Activated naive CD4-positive, alpha-beta T cell treated with anti-CD3 and anti-CD28 coated beads, Interleukin-2, amount 50 U/mL, for 72 hours (primary cell): ENCODE data around the gene UNKL. TPM values are rescaled to one million over a fixed set of nuclear protein-coding genes. Genes with fewer than 3 reads are reported as not detected.
A peak's percentile ranks its signal among the peaks of the same experiment; 100 is the strongest.

Experiments used
- ATAC-seq, 2 donors: fragments of 150-1000 bp; cut with Tn5 transposase; 2 replicates each; pipeline ENCODE4 v1.10.0; 2021; ENCODE audit warnings: mild to moderate bottlenecking in 2 of 2, moderate library complexity in 2 of 2
- DNase-seq, 2 donors: peaks; one replicate each; pipeline ENCODE4 v3.0.0; 2021 to 2022; ENCODE audit warnings: low spot score in 2 of 2
- H3K27ac Mint-ChIP-seq, 2 donors: one replicate each; pipeline ENCODE4 v1.8.0; 2022; ENCODE audit warnings: mild to moderate bottlenecking in 2 of 2, mixed read lengths in 2 of 2
- H3K36me3 Mint-ChIP-seq, 2 donors: one replicate each; pipeline ENCODE4 v1.8.0; 2022; ENCODE audit warnings: mixed read lengths in 2 of 2
- H3K9me3 Mint-ChIP-seq, 2 donors: one replicate each; pipeline ENCODE4 v1.8.0; 2022; ENCODE audit warnings: mixed read lengths in 2 of 2
- total RNA-seq, 2 donors: library from RNA; stranded (reverse); gene quantifications; one replicate each; pipeline ENCODE4 v1.2.3, GENCODE V29; 2022

Gene UNKL
- total RNA-seq, 2 donors from 2014 or later = 38.0 to 72.1 TPM

GRCh38 chr16:1436731-1437355 is 22.3 kb upstream of the UNKL start:
- Mint-ChIP-seq H3K9me3 (no peaks in the 10 kb centered on the region), H3K36me3 (no peaks in the 10 kb centered on the region), H3K27ac (no peak overlapping the region)
- DNase-seq (no peak), ATAC-seq (no peak)

- DNase-seq (no peak), ATAC-seq (no peak)
- no peaks in the 10 kb centered on the region for H3K36me3 Mint-ChIP-seq
- H3K27ac Mint-ChIP-seq = no peak overlapping the region
- no peaks in the 10 kb centered on the region for H3K9me3 Mint-ChIP-seq
Observed at GRCh38 chr16:1435921-1436697, 21.6 kb upstream of the UNKL start.

GRCh38 chr16:1434644-1435592 is 20.4 kb upstream of the UNKL start:
- DNase-seq (no peak), ATAC-seq (no peak)
- Mint-ChIP-seq H3K36me3 (no peaks in the 10 kb centered on the region), H3K27ac (no peak overlapping the region), H3K9me3 (no peaks in the 10 kb centered on the region)

GRCh38 chr16:1433756-1434155 is 19.3 kb upstream of the UNKL start:
- ATAC-seq (no peak), DNase-seq (no peak)
- no peaks in the 10 kb centered on the region for H3K9me3 Mint-ChIP-seq
- H3K27ac Mint-ChIP-seq = no peak overlapping the region
- H3K36me3 Mint-ChIP-seq = no peaks in the 10 kb centered on the region

- no peak overlapping the region for H3K27ac Mint-ChIP-seq
- no peak for ATAC-seq
- DNase-seq = no peak
- H3K36me3 Mint-ChIP-seq = no peaks in the 10 kb centered on the region
- H3K9me3 Mint-ChIP-seq = no peaks in the 10 kb centered on the region
Observed at GRCh38 chr16:1433263-1433560, 18.7 kb upstream of the UNKL start.

GRCh38 chr16:1432388-1433262 is 18.1 kb upstream of the UNKL start:
- no peak for DNase-seq
- no peaks in the 10 kb centered on the region for H3K9me3 Mint-ChIP-seq
- H3K27ac Mint-ChIP-seq = no peak overlapping the region

GRCh38 chr16:1431497-1432270 is 17.2 kb upstream of the UNKL start:
- ATAC-seq = no peak
- H3K27ac Mint-ChIP-seq = no peak overlapping the region
- DNase-seq = no peak

More at GRCh38 chr16:1432388-1433262, 18.1 kb upstream of the UNKL start:
- ATAC-seq = peak in 1 of 2 donors; percentile 8
- H3K36me3 Mint-ChIP-seq = no peaks in the 10 kb centered on the region

GRCh38 chr16:1430759-1431496 is 16.4 kb upstream of the UNKL start, which contains the start of gene PERCC1:
Gene PERCC1 (plus strand): TSS chr16:1431078. CDS start chr16:1432594, 1,516 bp downstream.
- Mint-ChIP-seq H3K27ac (peak within 1 kb of the TSS in 1 of 2 donors; percentile 29), H3K36me3 (no peaks in the 10 kb centered on the region), H3K9me3 (no peaks in the 10 kb centered on the region)
- no peak for ATAC-seq
- DNase-seq = no peak

More at GRCh38 chr16:1431497-1432270, 17.2 kb upstream of the UNKL start:
- Mint-ChIP-seq H3K36me3 (no peaks in the 10 kb centered on the region), H3K9me3 (no peaks in the 10 kb centered on the region)

- no peaks in the 10 kb centered on the region for H3K36me3 Mint-ChIP-seq
- DNase-seq = no peak
- H3K27ac Mint-ChIP-seq = peak overlapping the region in 1 of 2 donors; percentile 29
- ATAC-seq = no peak
- no peaks in the 10 kb centered on the region for H3K9me3 Mint-ChIP-seq
Observed at GRCh38 chr16:1430214-1430758, 15.8 kb upstream of the UNKL start.

GRCh38 chr16:1429631-1430030 is 15.1 kb upstream of the UNKL start:
- H3K36me3 Mint-ChIP-seq = no peaks in the 10 kb centered on the region
- peak overlapping the region in 1 of 2 donors; percentile 29 for H3K27ac Mint-ChIP-seq
- no peak for DNase-seq
- ATAC-seq = no peak
- no peaks in the 10 kb centered on the region for H3K9me3 Mint-ChIP-seq

GRCh38 chr16:1429012-1429411 is 14.5 kb upstream of the UNKL start:
- H3K27ac Mint-ChIP-seq = peak overlapping the region in 1 of 2 donors; percentile 29
- H3K9me3 Mint-ChIP-seq = no peaks in the 10 kb centered on the region
- ATAC-seq (no peak), DNase-seq (no peak)
- H3K36me3 Mint-ChIP-seq = no peaks in the 10 kb centered on the region

- Mint-ChIP-seq H3K27ac (no peak overlapping the region), H3K9me3 (no peaks in the 10 kb centered on the region), H3K36me3 (no peaks in the 10 kb centered on the region)
- ATAC-seq (peak; percentile 62 to 88), DNase-seq (peak in 1 of 2 donors; percentile 68)
Observed at GRCh38 chr16:1428511-1428910, 14.0 kb upstream of the UNKL start.

- Mint-ChIP-seq H3K9me3 (no peaks in the 10 kb centered on the region), H3K36me3 (no peaks in the 10 kb centered on the region), H3K27ac (no peak overlapping the region)
- DNase-seq (no peak), ATAC-seq (peak in 1 of 2 donors; percentile 3)
Observed at GRCh38 chr16:1427473-1428461, 13.3 kb upstream of the UNKL start.
